ENCODE results near the gene SAFB2.

SAFB2 gene

GRCh38 chr19:5622465-5623396 is at the start of gene SAFB2, which contains the start of gene SAFB:
Gene SAFB2 (minus strand): TSS chr19:5622776. CDS start chr19:5622715, 61 bp downstream.
Gene SAFB (plus strand): TSS chr19:5623083. CDS start chr19:5623206, 123 bp downstream.
- DNase-seq (ENCODE audit: low spot score): peak; percentile 100

- no peak for DNase-seq (ENCODE audit: low spot score)
Observed at GRCh38 chr19:5671600-5671999, 49.0 kb upstream of the SAFB2 start.

GRCh38 chr19:5669212-5669611 is 46.6 kb upstream of the SAFB2 start:
- DNase-seq (ENCODE audit: low spot score): no peak

- no peak for DNase-seq (ENCODE audit: low spot score)
Observed at GRCh38 chr19:5667751-5668271, 45.2 kb upstream of the SAFB2 start.

- DNase-seq (ENCODE audit: low spot score): no peak
Observed at GRCh38 chr19:5666921-5667610, 44.5 kb upstream of the SAFB2 start.

GRCh38 chr19:5665781-5666513 is 43.4 kb upstream of the SAFB2 start:
- DNase-seq (ENCODE audit: low spot score): no peak

GRCh38 chr19:5664515-5664914 is 41.9 kb upstream of the SAFB2 start:
- no peak for DNase-seq (ENCODE audit: low spot score)

GRCh38 chr19:5663904-5664303 is 41.3 kb upstream of the SAFB2 start:
- DNase-seq (ENCODE audit: low spot score): no peak

GRCh38 chr19:5661483-5661882 is 38.9 kb upstream of the SAFB2 start:
- no peak for DNase-seq (ENCODE audit: low spot score)

- DNase-seq (ENCODE audit: low spot score): no peak
Observed at GRCh38 chr19:5655412-5655811, 32.8 kb upstream of the SAFB2 start.

GRCh38 chr19:5654931-5655330 is 32.4 kb upstream of the SAFB2 start:
- no peak for DNase-seq (ENCODE audit: low spot score)

GRCh38 chr19:5652261-5652660 is 29.7 kb upstream of the SAFB2 start:
- no peak for DNase-seq (ENCODE audit: low spot score)

- DNase-seq (ENCODE audit: low spot score): no peak
Observed at GRCh38 chr19:5651361-5651760, 28.8 kb upstream of the SAFB2 start.

- no peak for DNase-seq (ENCODE audit: low spot score)
Observed at GRCh38 chr19:5648464-5648863, 25.9 kb upstream of the SAFB2 start.

- no peak for DNase-seq (ENCODE audit: low spot score)
Observed at GRCh38 chr19:5646703-5647102, 24.1 kb upstream of the SAFB2 start.

- DNase-seq (ENCODE audit: low spot score): no peak
Observed at GRCh38 chr19:5645409-5645808, 22.8 kb upstream of the SAFB2 start.

- no peak for DNase-seq (ENCODE audit: low spot score)
Observed at GRCh38 chr19:5644037-5644436, 21.5 kb upstream of the SAFB2 start.

GRCh38 chr19:5643060-5643459 is 20.5 kb upstream of the SAFB2 start:
- DNase-seq (ENCODE audit: low spot score): no peak

- no peak for DNase-seq (ENCODE audit: low spot score)
Observed at GRCh38 chr19:5642204-5642603, 19.6 kb upstream of the SAFB2 start.

- DNase-seq (ENCODE audit: low spot score): no peak
Observed at GRCh38 chr19:5641171-5641570, 18.6 kb upstream of the SAFB2 start.

GRCh38 chr19:5637971-5638370 is 15.4 kb upstream of the SAFB2 start:
- DNase-seq (ENCODE audit: low spot score): no peak

GRCh38 chr19:5635427-5635826 is 12.9 kb upstream of the SAFB2 start:
- DNase-seq (ENCODE audit: low spot score): no peak
